Thyroid gland (tissue), 4 donors: Measurements from ENCODE around the gene CDC14C. TPM values are rescaled to one million over a fixed set of nuclear protein-coding genes. Genes with fewer than 3 reads are reported as not detected.

Experiments used
- DNase-seq, 2 donors: peaks; one replicate each; pipeline ENCODE4 v3.0.0-alpha.2; 2019
- H3K27ac ChIP-seq, 3 donors: fragments of 200-600 bp; sonication (generic); 1 replicate in 2 of 3; 2 replicates in 1 of 3; pipeline ENCODE4 v1.5.1; 2016 to 2019; ENCODE audit warnings: mild to moderate bottlenecking in 1 of 3, moderate library complexity in 1 of 3
- H3K27me3 ChIP-seq: fragments of 200-600 bp; sonication (generic); one replicate; pipeline ENCODE4 v1.5.1; 2019
- H3K36me3 ChIP-seq, 2 donors: fragments of 200-600 bp; sonication (generic); one replicate each; pipeline ENCODE4 v1.5.1; 2016 to 2019
- H3K4me1 ChIP-seq, 2 donors: fragments of 200-600 bp; sonication (generic); one replicate each; pipeline ENCODE4 v1.5.1; 2017 to 2019
- H3K4me3 ChIP-seq, 3 donors: fragments of 200-600 bp; sonication (generic); replicated peaks in 1 of 3; 1 replicate in 2 of 3; 2 replicates in 1 of 3; pipeline ENCODE4 v1.5.1; 2016; ENCODE audit warnings: mild to moderate bottlenecking in 1 of 3
- H3K9me3 ChIP-seq: fragments of 200-600 bp; sonication (generic); one replicate; pipeline ENCODE4 v1.5.1; 2017
- CTCF ChIP-seq, 6 experiments: fragments of 200-600 bp in 3 of 6; fragments of 450-650 bp in 3 of 6; sonication (generic) in 3 of 6; IDR thresholded peaks; one replicate each; pipeline ENCODE4 v1.5.1; 2016 to 2019; ENCODE audit warnings: antibody characterized with exemption in 6 of 6, mild to moderate bottlenecking in 2 of 6, inconsistent platforms in 1 of 6, moderate library complexity in 1 of 6
- POLR2A ChIP-seq, 2 donors: fragments of 450-650 bp; IDR thresholded peaks; one replicate each; pipeline ENCODE4 v1.6.1; 2017; ENCODE audit warnings: antibody characterized with exemption in 2 of 2, mild to moderate bottlenecking in 2 of 2, moderate library complexity in 1 of 2
- WGBS, 2 donors: methylation state at CpG; one replicate each; pipeline ENCODE4 v1.1.5; 2017; 5-methylcytosine and 5-hydroxymethylcytosine counted together
- intact Hi-C: fragments of 100-400 bp; cut with DNase I; formaldehyde crosslinking; loops from one replicate; pipeline ENCODE4 v1.15.1; 2023
- total RNA-seq, 4 donors: library from RNA; depleted of rRNA; stranded (reverse); fragments of >200 nt; gene quantifications; one replicate each; pipeline ENCODE4 v1.2.3, GENCODE V29; 2016

CDC14C gene
- not detected for total RNA-seq

DNA sequence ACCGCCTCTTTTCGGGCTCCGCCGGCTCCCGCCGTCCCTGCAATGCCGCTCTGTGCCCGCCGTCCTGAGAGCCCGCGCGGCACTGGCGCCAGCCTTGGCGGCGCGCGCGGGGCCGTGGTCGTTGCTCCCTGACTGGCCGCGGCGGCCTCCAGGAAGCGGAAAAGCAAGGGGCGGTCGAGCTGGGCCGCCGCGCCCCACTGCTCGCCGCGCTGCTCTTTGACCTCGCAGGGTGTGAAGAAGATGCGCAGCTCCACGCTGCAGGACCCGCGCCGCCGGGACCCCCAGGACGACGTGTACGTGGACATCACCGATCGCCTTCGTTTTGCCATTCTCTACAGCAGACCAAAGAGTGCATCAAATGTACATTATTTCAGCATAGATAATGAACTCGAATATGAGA, at the start of gene CDC14C:
CDC14C (plus strand) TSS at position 115 of the 400 bp plus-strand sequence; CDS start at position 241, 126 bp downstream.
- DNase-seq: no peak
- 94 to 98% methylated on average over 45 to 46 of the region's 46 CpGs for WGBS, 2 donors

GRCh38 chr7:48875045-48875916, 49.1 kb upstream of the CDC14C start:
- Histone ChIP-seq H3K4me3 (no peak overlapping the region), H3K36me3 (no peaks in the 10 kb centered on the region), H3K9me3 (no peaks in the 10 kb centered on the region), H3K4me1 (no peaks in the 10 kb centered on the region), H3K27me3 (no peaks in the 10 kb centered on the region), H3K27ac (no peak overlapping the region)
- intact Hi-C loops: no loop called here
- DNase-seq: peak; percentile 50 to 52
- TF ChIP-seq POLR2A (IDR thresholded peaks at IDR 0.05) (no peak), CTCF (IDR thresholded peaks at IDR 0.05) (peak in 4 of 6 experiments; percentile 15 to 52 (median 41))
- 42 to 44% methylated on average over 14 of the region's 14 CpGs for WGBS, 2 donors

More for the DNA sequence above, at the start of gene CDC14C:
- no peaks in the 10 kb centered on the region for H3K9me3 ChIP-seq
- H3K36me3 ChIP-seq: no peaks in the 10 kb centered on the region
- no peaks in the 10 kb centered on the region for H3K27me3 ChIP-seq
- intact Hi-C loops: no loop called here
- H3K4me3 ChIP-seq: no peak within 1 kb of the TSS
- no peak within 1 kb of the TSS for H3K27ac ChIP-seq
- no peaks in the 10 kb centered on the region for H3K4me1 ChIP-seq
- TF ChIP-seq POLR2A (IDR thresholded peaks at IDR 0.05) (no peak), CTCF (IDR thresholded peaks at IDR 0.05) (no peak)

- no peak overlapping the region for H3K4me3 ChIP-seq
- 83 to 85% methylated on average over 3 of the region's 3 CpGs for WGBS, 2 donors
- H3K4me1 ChIP-seq: no peaks in the 10 kb centered on the region
- no peaks in the 10 kb centered on the region for H3K36me3 ChIP-seq
- no peaks in the 10 kb centered on the region for H3K9me3 ChIP-seq
- H3K27me3 ChIP-seq: no peaks in the 10 kb centered on the region
- no peak overlapping the region for H3K27ac ChIP-seq
- intact Hi-C loops: no loop called here
- TF ChIP-seq POLR2A (IDR thresholded peaks at IDR 0.05) (no peak), CTCF (IDR thresholded peaks at IDR 0.05) (no peak)
- no peak for DNase-seq
Observed at GRCh38 chr7:48876087-48876486, 48.3 kb upstream of the CDC14C start.

DNA sequence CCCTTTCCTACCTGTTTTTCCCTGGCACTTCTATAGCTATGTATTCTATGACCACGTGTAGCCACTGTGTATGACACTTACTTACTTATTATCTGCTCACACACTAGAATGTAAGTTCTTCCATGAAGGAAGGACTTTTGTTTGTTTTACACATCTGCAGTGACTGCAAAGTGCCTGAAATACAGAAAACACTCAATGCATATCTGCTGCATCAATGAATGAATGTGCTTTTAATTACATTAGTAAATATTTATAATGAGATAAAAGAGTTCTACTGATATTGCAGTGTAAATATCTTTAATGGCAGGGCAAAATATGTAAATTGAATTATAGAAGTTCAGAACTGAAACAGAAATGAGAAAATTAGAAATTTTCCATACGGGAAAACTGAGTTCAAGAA, 43.5 kb upstream of the CDC14C start:
- intact Hi-C loops: no loop called here
- Histone ChIP-seq H3K4me1 (no peaks in the 10 kb centered on the region), H3K9me3 (no peaks in the 10 kb centered on the region), H3K27ac (no peak overlapping the region), H3K4me3 (no peak overlapping the region), H3K36me3 (no peaks in the 10 kb centered on the region), H3K27me3 (no peaks in the 10 kb centered on the region)
- TF ChIP-seq POLR2A (IDR thresholded peaks at IDR 0.05) (no peak), CTCF (IDR thresholded peaks at IDR 0.05) (no peak)
- 78% methylated on average over 2 of the region's 2 CpGs for WGBS, 2 donors
- no peak for DNase-seq

- TF ChIP-seq CTCF (IDR thresholded peaks at IDR 0.05): no peak
- TF ChIP-seq POLR2A (IDR thresholded peaks at IDR 0.05): no peak
- no peaks in the 10 kb centered on the region for H3K36me3 ChIP-seq
- H3K27me3 ChIP-seq: no peaks in the 10 kb centered on the region
- H3K4me3 ChIP-seq: no peak overlapping the region
- H3K27ac ChIP-seq: no peak overlapping the region
- H3K9me3 ChIP-seq: no peaks in the 10 kb centered on the region
- intact Hi-C loops: no loop called here
- no peak for DNase-seq
- WGBS, 2 donors: 55 to 63% methylated on average over 2 of the region's 2 CpGs
- H3K4me1 ChIP-seq: no peaks in the 10 kb centered on the region
Observed at GRCh38 chr7:48887500-48887899, 36.8 kb upstream of the CDC14C start.
